ENCODE measurements around the gene CTU2. TPM values are rescaled to one million over a fixed set of nuclear protein-coding genes. Genes with fewer than 3 reads are reported as not detected.

CTU2 gene
- total and polyA plus RNA-seq, 2 of the 4 experiments (the other 2 are of a cell fraction), result 12.9 to 18.4 TPM

DNA sequence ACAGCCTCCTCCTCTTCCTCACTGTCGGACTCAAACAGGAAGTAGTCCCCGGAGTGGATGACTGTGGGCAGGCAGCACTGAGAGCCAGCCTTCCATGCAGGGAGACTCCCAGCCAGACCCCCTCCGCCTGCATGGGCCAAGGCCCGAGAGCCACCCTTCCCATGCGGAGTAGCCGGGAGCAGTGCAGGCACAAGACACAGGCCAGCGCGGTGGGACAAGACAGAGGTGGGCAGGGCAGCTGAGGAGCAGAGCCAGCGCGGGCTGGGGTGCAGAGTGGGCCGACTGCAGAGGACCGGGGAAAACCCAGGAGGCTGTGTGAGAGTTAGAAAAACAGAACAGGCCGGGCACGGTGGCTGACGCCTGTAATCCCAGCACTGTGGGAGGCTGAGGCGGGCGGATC is 17.6 kb downstream of the CTU2 start:
- CTCF ChIA-PET, result interaction anchor here (0.7 kb wide), 1 partner anchor 9 kb away, joined by 6 read pairs; no protein-coding TSS in a partner anchor
- H3K36me3 ChIP-seq (ENCODE audit: control insufficient read depth, insufficient read depth, low read length), result peaks cover 88% of the 10 kb centered on the region

More for the DNA sequence above, 17.6 kb downstream of the CTU2 start:
- H4K5ac ChIP-seq (ENCODE audit: low read depth, low read length), result no peak overlapping the region
- WGBS, 2 experiments (ENCODE audit: extremely low coverage in 2 of 2, insufficient read length in 1 of 2), result 94% methylated on average over 10 of the region's 17 CpGs; no CpG with 5 or more reads in 1 of the 2 experiments
- no TSS peak for BruUV-seq (replicated peaks)
- H2AFZ ChIP-seq (replicated peaks; ENCODE audit: low read length, poor library complexity), result peak overlapping the region; percentile 43
- DNase-seq (no peak), ATAC-seq (ENCODE audit: low read depth) (no peak)
- no peak overlapping the region for H2BK15ac ChIP-seq (ENCODE audit: low read depth, low read length)
- H3K79me1 ChIP-seq (ENCODE audit: low read depth in 1 of 2, low read length in 2 of 2), result peaks cover 0 to 12% of the 10 kb centered on the region in 2 experiments; a peak in 3 of 4 replicates
- no peak overlapping the region for H3K4ac ChIP-seq (ENCODE audit: low read depth, low read length)
- no peak overlapping the region for H3K27ac ChIP-seq (ENCODE audit: insufficient read depth, low read length)
- no peak overlapping the region for H3K18ac ChIP-seq (ENCODE audit: low read depth, low read length)
- no peaks in the 10 kb centered on the region for H3K9me3 ChIP-seq (ENCODE audit: control insufficient read depth, insufficient read depth, low read length)
- no peak overlapping the region for H3K14ac ChIP-seq (replicated peaks; ENCODE audit: low read depth, low read length)
- no peak for TF ChIP-seq RFX5 (IDR thresholded peaks at IDR 0.05; ENCODE audit: low read depth, low read length)
- TF ChIP-seq NFE2L2 (IDR thresholded peaks at IDR 0.05; ENCODE audit: low read depth, low read length), result no peak
- TF ChIP-seq, protein P1, sequence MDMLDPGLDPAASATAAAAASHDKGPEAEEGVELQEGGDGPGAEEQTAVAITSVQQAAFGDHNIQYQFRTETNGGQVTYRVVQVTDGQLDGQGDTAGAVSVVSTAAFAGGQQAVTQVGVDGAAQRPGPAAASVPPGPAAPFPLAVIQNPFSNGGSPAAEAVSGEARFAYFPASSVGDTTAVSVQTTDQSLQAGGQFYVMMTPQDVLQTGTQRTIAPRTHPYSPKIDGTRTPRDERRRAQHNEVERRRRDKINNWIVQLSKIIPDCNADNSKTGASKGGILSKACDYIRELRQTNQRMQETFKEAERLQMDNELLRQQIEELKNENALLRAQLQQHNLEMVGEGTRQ (IDR thresholded peaks at IDR 0.05; ENCODE audit: low read depth, low read length), result no peak
- no peak for TF ChIP-seq MAFK (IDR thresholded peaks at IDR 0.05; ENCODE audit: low read depth, low read length)
- TF ChIP-seq CHD1 (IDR thresholded peaks at IDR 0.05; ENCODE audit: low read depth, low read length), result no peak
- TF ChIP-seq MXI1 (IDR thresholded peaks at IDR 0.05; ENCODE audit: borderline replicate concordance, low read depth, low read length), result no peak
- TF ChIP-seq MAZ (IDR thresholded peaks at IDR 0.05; ENCODE audit: borderline replicate concordance, low read depth, low read length), result no peak
- H4K8ac ChIP-seq (ENCODE audit: low read depth in 2 of 2, low read length in 2 of 2), result no peak overlapping the region
- H3K9ac ChIP-seq (ENCODE audit: low read depth, low read length), result no peak overlapping the region
- H3K9me1 ChIP-seq (ENCODE audit: insufficient read depth, low read length), result no peaks in the 10 kb centered on the region
- dilution Hi-C loops (cut with HindIII; ENCODE audit: low sequenced_read_pairs, unreplicated experiment), result no loop called here
- no peak overlapping the region for H2BK5ac ChIP-seq (ENCODE audit: low read depth, low read length, poor library complexity, severe bottlenecking)
- no peak overlapping the region for H3K4me3 ChIP-seq (ENCODE audit: insufficient read depth, low read depth, low read length)
- H2BK120ac ChIP-seq (ENCODE audit: low read depth, low read length), result no peak overlapping the region
- no peak overlapping the region for H4K91ac ChIP-seq (ENCODE audit: insufficient read depth, low read depth, low read length)
- H4K20me1 ChIP-seq (ENCODE audit: insufficient read depth, low read length), result peaks cover 7% of the 10 kb centered on the region
- H3K27me3 ChIP-seq (ENCODE audit: control insufficient read depth, insufficient read depth, low read length), result no peaks in the 10 kb centered on the region
- no peak overlapping the region for H2AK9ac ChIP-seq (replicated peaks; ENCODE audit: low read depth, low read length, poor library complexity)
- POLR2A ChIA-PET (ENCODE audit: unreplicated experiment), result no interaction called here
- no peak overlapping the region for H3K23ac ChIP-seq (ENCODE audit: low read depth, low read length)
- intact Hi-C loops (cut with micrococcal nuclease), result no loop called here
- no peaks in the 10 kb centered on the region for H3K4me1 ChIP-seq (ENCODE audit: control insufficient read depth, insufficient read depth, low read length)
- no peak overlapping the region for H3K56ac ChIP-seq (ENCODE audit: extremely low read depth, insufficient read depth, low read length)
- H2BK20ac ChIP-seq (ENCODE audit: low read depth, low read length), result no peak overlapping the region
- in situ Hi-C loops (cut with MboI; ENCODE audit: low sequenced_read_pairs), result no loop called here
- no peak overlapping the region for H3K4me2 ChIP-seq (ENCODE audit: low read depth, low read length)
- H2AK5ac ChIP-seq (ENCODE audit: low read depth, low read length), result no peak overlapping the region

Measured in IMR-90 (cell line).